ENCODE results near the gene NUDCD3.

DNA sequence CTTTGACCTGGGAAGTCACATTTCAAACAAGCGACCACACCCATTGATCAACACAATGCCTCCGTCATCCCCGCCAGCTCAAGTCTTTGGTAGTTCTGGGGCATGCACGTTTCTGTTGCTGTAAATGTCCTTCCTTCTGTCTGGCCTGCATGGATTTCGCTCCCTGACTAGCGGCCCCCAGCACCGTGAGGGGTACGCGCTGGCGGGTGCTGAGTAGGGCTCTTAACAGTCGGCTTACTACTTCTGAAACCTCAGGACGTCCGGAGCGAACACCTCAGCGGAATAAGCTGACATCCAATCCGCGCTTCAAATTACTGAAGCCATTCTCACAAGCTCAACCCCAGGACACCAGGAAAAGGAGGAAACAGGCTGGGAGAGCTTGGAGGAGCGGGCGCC, 505 bp downstream of the NUDCD3 start:
- TF ChIP-seq POLR2AphosphoS5 (IDR thresholded peaks at IDR 0.05; ENCODE audit: low read depth, low read length) = no peak
- TF ChIP-seq, protein P1, sequence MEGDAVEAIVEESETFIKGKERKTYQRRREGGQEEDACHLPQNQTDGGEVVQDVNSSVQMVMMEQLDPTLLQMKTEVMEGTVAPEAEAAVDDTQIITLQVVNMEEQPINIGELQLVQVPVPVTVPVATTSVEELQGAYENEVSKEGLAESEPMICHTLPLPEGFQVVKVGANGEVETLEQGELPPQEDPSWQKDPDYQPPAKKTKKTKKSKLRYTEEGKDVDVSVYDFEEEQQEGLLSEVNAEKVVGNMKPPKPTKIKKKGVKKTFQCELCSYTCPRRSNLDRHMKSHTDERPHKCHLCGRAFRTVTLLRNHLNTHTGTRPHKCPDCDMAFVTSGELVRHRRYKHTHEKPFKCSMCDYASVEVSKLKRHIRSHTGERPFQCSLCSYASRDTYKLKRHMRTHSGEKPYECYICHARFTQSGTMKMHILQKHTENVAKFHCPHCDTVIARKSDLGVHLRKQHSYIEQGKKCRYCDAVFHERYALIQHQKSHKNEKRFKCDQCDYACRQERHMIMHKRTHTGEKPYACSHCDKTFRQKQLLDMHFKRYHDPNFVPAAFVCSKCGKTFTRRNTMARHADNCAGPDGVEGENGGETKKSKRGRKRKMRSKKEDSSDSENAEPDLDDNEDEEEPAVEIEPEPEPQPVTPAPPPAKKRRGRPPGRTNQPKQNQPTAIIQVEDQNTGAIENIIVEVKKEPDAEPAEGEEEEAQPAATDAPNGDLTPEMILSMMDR (IDR thresholded peaks at IDR 0.05) = no peak
